Kidney (tissue), 14 donors: ENCODE results near the gene CBFA2T3. TPM values are rescaled to one million over a fixed set of nuclear protein-coding genes. Genes with fewer than 3 reads are reported as not detected.

Experiments used
- DNase-seq, 5 donors: peaks; one replicate each; pipeline ENCODE4 v3.0.0-alpha.2; 2013 to 2020
- FAIRE-seq: peaks from 2 replicates; lab custom pipeline; 2012; peaks lifted over from hg19 to GRCh38; lab: Jason Lieb, UNC
- H3K27ac ChIP-seq, 2 donors: one replicate each; pipeline ENCODE4 v1.7.0; 2013; ENCODE audit warnings: low read depth in 2 of 2, low read length in 2 of 2, inconsistent platforms in 1 of 2
- H3K27me3 ChIP-seq: one replicate; pipeline ENCODE4 v1.7.1; 2013; ENCODE audit warnings: low read length, inconsistent platforms; ENCODE audit not compliant: control insufficient read depth, insufficient read depth
- H3K36me3 ChIP-seq, 3 donors: one replicate each; pipeline versions ENCODE4 v1.7.0 to v1.7.1; 2013; ENCODE audit warnings: low read length in 3 of 3, control low read depth in 1 of 3, inconsistent platforms in 1 of 3; ENCODE audit not compliant: insufficient read depth in 3 of 3, control insufficient read depth in 2 of 3
- H3K4me1 ChIP-seq, 3 donors: one replicate each; pipeline versions ENCODE4 v1.7.0 to v1.7.1; 2013; ENCODE audit warnings: low read length in 3 of 3, inconsistent platforms in 1 of 3, low read depth in 1 of 3; ENCODE audit not compliant: control insufficient read depth in 2 of 3, insufficient read depth in 2 of 3
- H3K4me3 ChIP-seq, 3 donors: one replicate each; pipeline versions ENCODE4 v1.7.0 to v1.8.1; 2013; ENCODE audit warnings: low read length in 3 of 3, control low read depth in 1 of 3, inconsistent platforms in 1 of 3
- H3K9ac ChIP-seq, 3 donors: one replicate each; pipeline versions ENCODE4 v1.7.0 to v1.7.1; 2013; ENCODE audit warnings: low read length in 3 of 3, control low read depth in 1 of 3, inconsistent platforms in 1 of 3
- H3K9me3 ChIP-seq, 3 donors: one replicate each; pipeline versions ENCODE4 v1.7.0 to v1.7.1; 2013; ENCODE audit warnings: low read length in 3 of 3, control low read depth in 1 of 3, inconsistent platforms in 1 of 3; ENCODE audit not compliant: control insufficient read depth in 2 of 3, insufficient read depth in 1 of 3
- intact Hi-C: fragments of 100-400 bp; cut with DNase I; formaldehyde crosslinking; loops from one replicate; pipeline ENCODE4 v1.11.1; 2022
- polyA plus RNA-seq: library from polyadenylated mRNA; stranded (reverse); fragments of 350-450 nt; fragmentation: Illumina TruSeq; extraction: RNeasy Lipid Tissue Mini Kit (QIAGEN cat#74804); gene quantifications from one replicate; pipeline ENCODE4 v1.2.3, GENCODE V29; 2014; ENCODE audit warnings: low read depth, low replicate concordance; ENCODE audit not compliant: insufficient read depth
- total RNA-seq: library from RNA; stranded (reverse); fragmentation: NEBNext Ultra II Directional; extraction: Animal tissue kit (Norgen Biotek cat#: 25700); gene quantifications from one replicate; pipeline ENCODE4 v1.2.1, GENCODE V29; 2021
- TF ChIP-seq, protein P1 (sequence below): IDR thresholded peaks from 3 replicates; pipeline ENCODE4 v1.5.1; 2012; ENCODE audit warnings: mild to moderate bottlenecking, moderate library complexity, borderline replicate concordance; ENCODE audit not compliant: insufficient read depth; ENCODE audit errors: extremely low read depth
- donor health status: control.
- donor health status: control.
- donor health status: control.
- donor health status: control.
- donor health status: control.
- donor health status: DM: yes; HTN: yes; CAD: no.
- donor health status: Normal renal cell carcinoma (clear cell type).

The CBFA2T3 gene
- total and polyA plus RNA-seq, 2 donors from 2014 or later = 0.75 to 8.0 TPM

DNA sequence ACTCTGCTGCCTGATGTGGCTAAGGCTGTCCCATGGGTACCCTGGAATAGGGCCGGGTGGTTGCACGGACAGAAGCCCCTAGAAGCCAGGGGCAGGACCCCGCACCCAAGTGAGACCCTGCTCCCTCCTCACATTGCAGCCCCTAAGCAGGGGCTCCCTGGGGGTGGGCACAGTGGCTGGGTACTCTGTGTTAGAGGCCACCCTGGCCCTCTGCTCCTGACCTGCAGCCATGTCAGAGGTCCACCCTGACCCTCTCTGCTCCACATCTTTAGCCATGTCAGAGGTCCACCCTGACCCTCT lies 2.1 kb downstream of the CBFA2T3 start:
- DNase-seq = no peak
- intact Hi-C loops = no loop called here
- H3K4me3 ChIP-seq = no peak overlapping the region
- FAIRE-seq = no peak
- H3K27me3 ChIP-seq = no peaks in the 10 kb centered on the region
- no peak overlapping the region for H3K27ac ChIP-seq
- TF ChIP-seq, protein P1, sequence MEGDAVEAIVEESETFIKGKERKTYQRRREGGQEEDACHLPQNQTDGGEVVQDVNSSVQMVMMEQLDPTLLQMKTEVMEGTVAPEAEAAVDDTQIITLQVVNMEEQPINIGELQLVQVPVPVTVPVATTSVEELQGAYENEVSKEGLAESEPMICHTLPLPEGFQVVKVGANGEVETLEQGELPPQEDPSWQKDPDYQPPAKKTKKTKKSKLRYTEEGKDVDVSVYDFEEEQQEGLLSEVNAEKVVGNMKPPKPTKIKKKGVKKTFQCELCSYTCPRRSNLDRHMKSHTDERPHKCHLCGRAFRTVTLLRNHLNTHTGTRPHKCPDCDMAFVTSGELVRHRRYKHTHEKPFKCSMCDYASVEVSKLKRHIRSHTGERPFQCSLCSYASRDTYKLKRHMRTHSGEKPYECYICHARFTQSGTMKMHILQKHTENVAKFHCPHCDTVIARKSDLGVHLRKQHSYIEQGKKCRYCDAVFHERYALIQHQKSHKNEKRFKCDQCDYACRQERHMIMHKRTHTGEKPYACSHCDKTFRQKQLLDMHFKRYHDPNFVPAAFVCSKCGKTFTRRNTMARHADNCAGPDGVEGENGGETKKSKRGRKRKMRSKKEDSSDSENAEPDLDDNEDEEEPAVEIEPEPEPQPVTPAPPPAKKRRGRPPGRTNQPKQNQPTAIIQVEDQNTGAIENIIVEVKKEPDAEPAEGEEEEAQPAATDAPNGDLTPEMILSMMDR = no peak
- peaks cover 0 to 3% (median 0%) of the 10 kb centered on the region in 3 donors for H3K4me1 ChIP-seq
- H3K9ac ChIP-seq = no peak overlapping the region
- H3K9me3 ChIP-seq = no peaks in the 10 kb centered on the region
- no peaks in the 10 kb centered on the region for H3K36me3 ChIP-seq

DNA sequence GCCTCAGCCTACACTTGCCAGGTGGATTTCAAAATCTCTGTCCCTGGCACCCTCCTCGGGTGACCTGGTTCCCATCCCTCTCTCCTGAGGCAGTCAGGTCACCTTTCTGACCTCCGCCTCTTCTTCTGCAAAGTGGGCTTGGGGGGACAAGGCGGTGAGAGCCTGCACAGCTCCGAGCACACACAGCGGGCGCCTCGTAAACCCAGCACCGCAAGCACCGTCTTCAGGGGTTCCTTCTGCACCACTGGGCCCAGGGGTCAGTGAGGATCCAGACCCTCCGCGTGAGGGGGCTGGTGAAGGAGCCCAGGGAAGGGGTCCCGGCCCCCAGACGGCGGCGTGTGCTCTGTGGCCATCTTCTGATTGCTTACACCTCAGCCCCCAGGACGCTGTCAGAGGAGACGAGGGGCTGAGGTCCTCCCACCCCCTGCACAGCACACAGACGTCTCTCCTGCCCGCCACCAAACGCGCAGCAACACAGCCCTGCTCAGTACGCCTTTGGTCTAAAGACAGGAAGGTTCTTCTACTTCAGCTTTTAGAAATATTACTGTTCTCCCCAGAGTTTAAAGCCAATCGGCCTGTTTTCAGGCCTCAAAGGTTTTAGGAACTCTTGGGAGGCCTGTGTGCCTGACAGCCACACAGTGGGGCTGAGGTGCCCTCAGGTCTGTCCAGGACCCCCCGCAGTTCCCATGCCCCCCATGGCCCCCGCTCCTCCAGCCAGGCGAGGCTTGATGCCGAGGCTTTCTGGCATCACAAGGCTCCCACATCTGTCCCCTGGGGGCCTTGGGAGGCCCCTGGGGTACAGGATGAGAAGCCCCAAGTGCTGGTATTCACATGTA lies 2.7 kb downstream of the CBFA2T3 start:
- H3K36me3 ChIP-seq = no peaks in the 10 kb centered on the region
- H3K4me3 ChIP-seq = no peak overlapping the region
- no peaks in the 10 kb centered on the region for H3K9me3 ChIP-seq
- FAIRE-seq (no peak), DNase-seq (no peak)
- no peak overlapping the region for H3K9ac ChIP-seq
- no peak overlapping the region for H3K27ac ChIP-seq
- TF ChIP-seq, protein P1 = no peak
- H3K4me1 ChIP-seq = peaks cover 0 to 3% (median 0%) of the 10 kb centered on the region in 3 donors
- no peaks in the 10 kb centered on the region for H3K27me3 ChIP-seq
- intact Hi-C loops = no loop called here

DNA sequence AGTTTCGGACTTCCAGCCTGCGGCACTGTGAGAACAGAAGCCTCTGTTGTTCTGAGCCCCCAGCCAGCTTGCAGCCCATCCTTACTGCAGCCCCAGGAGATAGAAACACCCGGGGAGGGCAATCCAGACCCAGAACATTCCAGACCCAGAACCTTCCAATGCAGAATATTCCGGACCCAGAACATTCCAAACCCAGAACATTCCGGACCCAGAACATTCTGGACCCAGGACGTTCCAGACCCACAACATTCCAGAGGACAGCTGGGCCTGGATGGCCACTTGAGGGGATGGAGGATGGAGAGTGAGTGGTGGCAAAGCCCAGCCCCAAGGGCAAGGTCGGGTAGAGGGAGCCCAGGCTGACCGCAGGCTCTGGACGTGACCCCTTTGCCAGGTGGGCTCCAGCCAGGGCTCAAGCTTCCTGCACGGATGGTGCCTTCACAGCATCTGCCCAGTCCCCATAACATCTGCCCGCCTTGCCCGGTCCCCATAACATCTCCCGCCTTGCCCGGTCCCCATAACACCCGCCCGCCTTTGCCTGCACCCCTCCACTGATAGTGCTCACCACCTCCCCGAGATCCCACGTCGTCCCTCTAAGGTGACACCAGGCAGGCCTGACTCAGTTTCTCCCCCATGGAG lies 3.5 kb downstream of the CBFA2T3 start:
- TF ChIP-seq, protein P1 = no peak
- Histone ChIP-seq H3K36me3 (no peaks in the 10 kb centered on the region), H3K9ac (no peak overlapping the region), H3K27me3 (no peaks in the 10 kb centered on the region), H3K4me1 (peaks cover 0 to 3% (median 0%) of the 10 kb centered on the region in 3 donors), H3K27ac (no peak overlapping the region), H3K4me3 (no peak overlapping the region), H3K9me3 (no peaks in the 10 kb centered on the region)
- FAIRE-seq = no peak
- intact Hi-C loops = no loop called here
- no peak for DNase-seq
